ENCODE data around the gene GLB1L2. TPM values are rescaled to one million over a fixed set of nuclear protein-coding genes. Genes with fewer than 3 reads are reported as not detected.

The GLB1L2 gene
- polyA plus RNA-seq, 3 donors = 19.7 to 28.7 (median 24.5) TPM

DNA sequence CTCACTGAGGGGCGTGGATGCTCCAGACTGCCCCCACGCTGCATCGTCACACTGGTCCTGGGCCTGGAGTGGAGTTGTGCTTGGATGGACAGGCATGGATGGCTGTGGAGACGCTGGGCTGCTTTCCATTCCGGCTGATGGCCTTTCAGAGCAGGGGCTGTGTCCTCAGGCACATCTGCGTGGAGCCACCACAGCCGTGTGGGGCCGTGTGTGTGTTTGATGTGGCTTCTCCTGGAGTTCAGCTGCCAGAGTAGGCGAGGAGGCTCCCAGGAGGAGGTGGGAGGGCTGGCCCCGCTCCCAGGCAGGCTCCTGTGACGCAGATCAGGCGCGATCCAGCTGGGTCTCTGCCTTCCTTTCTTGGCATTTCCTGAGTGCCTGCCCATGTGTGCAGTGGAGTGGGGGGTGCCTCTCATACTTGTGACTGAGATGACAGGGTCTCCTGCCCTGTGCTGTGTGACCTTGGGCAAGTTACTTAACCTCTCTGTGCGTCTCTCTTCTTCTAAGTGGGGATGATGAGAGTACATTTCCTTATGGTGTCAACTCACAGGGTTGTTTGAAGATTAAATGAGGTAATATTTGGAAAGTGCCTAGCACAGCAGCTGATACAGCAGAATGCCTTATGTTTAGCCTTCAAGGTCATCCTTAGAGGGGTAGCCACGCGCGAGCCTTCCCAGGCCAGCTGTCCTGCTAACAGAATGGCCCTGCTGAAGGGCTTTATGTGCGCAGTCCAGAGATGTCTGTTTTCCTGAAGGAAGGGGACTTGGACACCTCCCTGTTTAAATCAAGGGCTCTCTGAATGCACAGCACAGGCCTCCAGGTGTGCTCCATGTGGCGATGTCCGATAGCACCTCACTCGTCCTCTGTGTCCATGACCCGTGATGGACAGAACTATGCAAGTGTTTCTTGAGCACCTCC is 33.5 kb downstream of the GLB1L2 start:
- DNase-seq = no peak

DNA sequence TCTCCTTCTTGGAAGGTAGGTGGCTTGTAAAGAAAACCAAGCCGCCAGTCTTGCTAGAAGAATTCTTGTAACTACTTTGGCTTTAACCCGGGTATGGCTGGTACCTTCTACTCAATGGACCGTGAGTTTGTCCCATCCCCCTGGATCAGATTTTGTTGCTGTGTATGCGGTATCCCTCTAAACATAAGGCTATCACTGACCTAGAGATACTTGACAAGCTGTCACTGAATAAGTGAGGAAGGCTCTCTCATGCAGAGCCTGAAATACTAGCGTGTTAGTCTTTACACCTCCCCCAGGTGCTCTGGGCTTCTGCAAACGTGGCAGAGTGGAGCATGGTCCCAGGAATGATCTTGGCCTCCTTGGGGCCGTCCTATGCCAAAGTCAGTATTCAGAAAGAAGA is 34.5 kb downstream of the GLB1L2 start:
- peak; percentile 38 for DNase-seq

DNA sequence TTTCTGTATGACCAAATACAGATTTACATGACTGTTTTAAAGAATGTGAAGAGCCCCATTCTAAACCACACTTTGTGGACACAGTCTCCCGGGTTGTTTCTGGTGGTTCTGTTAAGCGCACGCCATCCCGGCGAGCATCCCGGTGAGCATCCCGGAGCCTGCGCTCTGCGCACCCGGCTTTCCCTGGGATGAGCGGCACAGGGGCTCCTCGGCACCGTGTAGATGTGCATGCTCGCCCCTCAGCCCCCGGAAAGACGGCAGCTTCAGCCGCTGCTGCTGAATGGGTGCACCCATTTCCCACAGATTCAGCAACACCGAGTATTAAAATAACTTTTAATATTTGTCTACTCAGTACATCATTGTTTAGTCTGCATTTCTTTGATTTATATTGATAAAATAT is 36.0 kb downstream of the GLB1L2 start:
- no peak for DNase-seq

DNA sequence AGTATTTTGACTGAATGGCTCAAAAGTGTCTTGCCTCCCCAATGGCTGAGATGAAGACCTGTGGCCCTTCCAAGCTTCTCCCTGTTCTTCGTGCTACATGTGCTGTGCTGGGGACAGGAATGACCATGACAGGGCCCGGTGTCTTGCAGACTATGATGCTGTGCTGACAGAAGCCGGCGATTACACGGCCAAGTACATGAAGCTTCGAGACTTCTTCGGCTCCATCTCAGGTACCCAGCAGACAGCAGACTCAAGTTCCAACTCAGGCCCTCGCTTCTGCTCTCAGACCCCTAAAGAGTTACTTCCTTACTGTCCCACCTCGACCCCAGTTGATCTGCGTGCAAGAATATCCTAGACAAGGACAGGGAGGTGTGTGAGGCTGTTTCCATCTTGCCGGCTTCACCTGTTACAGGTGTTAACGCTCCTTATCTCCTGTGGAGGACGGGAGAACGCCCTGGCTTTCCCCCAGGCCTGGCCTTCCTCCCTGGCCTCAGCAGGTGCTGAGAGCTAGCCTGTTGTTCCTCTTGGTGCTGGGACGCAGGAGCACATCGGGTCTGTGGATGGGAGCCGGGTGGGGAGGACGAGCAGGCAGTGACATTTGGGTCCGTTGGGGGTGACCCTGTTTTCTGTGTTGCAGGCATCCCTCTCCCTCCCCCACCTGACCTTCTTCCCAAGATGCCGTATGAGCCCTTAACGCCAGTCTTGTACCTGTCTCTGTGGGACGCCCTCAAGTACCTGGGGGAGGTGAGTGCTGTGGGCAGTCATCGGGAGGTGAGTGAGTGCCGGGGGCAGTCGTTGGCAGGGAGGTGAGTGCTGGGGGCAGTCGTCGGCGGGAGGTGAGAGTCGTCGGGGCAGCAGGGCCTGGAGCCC is 38.1 kb downstream of the GLB1L2 start:
- no peak for DNase-seq

DNA sequence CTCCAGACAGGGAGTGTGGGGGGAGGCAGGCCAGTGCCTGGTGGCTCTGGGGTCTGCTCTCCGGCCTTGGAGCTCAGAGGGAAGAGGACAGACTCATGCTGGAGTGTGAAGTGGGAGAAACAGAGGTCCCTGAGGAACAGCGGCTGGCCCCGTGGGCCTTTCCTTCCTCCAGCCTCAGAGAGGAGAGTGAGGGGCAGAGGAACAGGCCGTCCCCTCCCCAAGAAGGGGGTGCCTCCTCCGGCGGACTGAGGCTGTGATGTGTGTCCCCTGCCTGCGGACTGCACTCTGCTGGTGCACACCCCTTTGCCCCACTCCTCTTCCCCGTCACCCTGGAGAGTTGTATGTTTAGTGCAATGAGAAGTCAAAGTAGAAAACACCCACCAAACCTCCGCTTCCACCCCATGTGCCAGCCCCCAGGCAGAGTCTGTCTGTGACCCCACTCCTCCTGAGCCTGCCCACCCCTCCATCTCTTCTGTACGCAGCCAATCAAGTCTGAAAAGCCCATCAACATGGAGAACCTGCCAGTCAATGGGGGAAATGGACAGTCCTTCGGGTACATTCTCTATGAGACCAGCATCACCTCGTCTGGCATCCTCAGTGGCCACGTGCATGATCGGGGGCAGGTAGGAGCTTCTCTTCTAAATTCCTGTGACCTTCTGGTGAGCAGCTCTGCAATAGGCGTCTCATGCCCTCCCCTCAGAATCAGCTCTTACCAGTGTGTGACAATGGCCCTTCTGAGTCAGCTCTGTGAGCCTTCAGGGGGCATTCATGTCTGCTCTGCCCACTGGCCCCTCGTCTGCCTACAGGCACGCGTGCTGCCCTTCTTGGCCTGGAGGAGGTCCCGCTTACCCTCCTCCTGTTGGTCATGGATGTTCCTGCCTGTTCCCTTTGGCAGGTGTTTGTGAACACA is 39.0 kb downstream of the GLB1L2 start:
- no peak for DNase-seq

DNA sequence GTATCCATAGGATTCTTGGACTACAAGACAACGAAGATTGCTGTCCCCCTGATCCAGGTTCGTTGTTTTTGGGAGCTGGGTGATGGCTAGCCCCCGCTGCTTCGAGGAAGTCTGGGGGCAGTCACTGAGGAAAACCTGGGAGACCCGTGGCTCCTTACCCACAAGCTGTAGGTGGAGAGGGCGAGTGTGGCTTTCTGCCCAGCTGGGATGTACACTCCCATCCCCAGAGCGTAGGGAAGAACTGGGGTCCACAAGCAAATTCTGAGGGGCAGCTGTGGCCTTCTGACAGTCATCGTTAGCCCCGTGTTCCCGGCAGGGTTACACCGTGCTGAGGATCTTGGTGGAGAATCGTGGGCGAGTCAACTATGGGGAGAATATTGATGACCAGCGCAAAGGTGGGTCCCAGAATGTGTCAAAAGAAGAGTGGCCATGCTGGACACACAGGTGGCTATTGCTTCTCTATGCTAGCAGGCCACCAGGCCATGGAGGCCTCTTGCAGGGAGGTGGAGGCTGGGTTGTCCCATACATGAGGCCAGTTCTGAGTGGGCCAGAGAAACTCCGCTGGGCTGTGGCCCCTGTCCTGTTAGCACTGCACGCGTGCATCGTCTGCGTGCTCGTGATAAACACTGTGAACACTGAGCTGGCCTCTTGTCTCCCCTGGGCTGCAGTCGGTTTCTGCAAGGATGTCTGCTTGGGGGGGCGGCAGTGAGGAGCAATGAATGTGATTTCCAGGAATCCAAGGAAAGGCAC is 39.8 kb downstream of the GLB1L2 start:
- DNase-seq = no peak

DNA sequence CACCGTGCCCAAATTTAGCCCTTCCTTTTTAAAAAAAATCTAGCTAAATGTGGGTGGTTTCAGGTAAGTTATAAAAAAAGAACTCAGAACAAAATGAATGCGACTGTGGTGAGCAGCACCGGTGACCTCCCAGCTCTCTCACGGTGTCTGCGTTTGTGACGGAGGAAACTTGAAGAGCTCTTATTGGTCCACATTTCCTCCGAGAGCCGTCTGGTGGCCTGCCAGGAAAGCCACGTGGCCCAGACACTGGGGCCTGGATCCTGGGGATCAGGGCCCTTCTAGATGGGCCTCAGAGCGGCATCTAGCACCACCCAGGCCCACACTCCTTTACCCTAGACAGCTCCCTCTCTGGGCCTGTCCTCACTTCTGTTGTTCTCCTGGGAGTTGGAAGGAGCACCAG is 40.7 kb downstream of the GLB1L2 start:
- DNase-seq = no peak

DNA sequence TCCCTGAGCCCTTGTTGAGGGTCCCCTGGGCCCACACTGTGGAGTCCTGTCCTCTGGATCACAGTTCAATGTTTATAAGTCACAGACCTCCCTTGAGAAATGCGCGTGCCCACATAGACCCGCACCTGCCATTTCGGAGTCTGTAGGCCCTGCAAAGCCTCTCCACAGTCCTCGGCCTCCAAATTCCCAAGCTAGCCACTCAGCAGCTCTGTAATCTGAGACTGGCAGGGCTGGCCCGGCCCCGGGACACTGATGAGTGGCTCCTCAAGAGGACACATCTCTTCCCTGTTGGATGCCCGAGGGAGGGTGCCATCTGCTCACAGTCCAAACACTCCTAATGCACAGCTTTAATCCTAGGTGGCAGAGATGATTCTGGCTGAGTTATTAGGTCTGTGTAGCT is 41.2 kb downstream of the GLB1L2 start:
- DNase-seq = no peak

DNA sequence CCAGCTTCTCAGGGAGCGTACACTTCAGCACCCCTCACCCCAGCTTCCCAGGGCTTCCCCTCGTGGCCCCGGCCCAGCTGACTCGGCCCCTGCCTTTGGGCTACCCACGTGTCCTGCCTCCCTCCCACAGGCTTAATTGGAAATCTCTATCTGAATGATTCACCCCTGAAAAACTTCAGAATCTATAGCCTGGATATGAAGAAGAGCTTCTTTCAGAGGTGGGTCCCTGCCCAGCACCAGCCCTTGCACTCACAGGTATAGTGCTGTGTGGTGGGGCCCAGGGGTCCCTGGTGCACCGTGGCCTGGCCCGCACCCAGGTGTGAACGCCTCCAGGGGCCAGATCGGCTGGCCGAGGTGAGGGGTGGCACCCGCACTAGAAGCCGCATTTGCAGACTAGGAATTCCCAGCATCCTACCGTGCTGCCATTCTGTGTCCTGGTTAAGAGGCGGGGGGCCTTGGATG is 41.8 kb downstream of the GLB1L2 start:
- DNase-seq = no peak

DNA sequence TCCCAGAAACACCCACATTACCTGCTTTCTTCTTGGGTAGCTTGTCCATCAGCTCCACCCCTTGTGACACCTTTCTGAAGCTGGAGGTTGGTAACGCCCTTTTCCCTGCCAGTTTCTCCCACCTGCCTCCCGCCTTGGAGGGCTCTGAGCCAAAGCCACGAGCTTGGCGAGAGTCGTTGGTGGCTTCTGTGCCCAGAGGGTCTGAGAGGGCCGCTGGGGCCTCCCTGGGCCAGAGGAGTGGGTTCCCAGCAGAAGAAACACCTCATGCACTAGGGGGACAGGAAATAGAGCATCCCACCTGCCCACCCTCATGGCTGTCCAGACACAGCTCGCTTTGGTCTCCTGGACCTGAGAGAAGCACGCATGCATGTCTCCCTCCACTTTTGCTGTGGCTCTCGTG is 42.4 kb downstream of the GLB1L2 start:
- no peak for DNase-seq

DNA sequence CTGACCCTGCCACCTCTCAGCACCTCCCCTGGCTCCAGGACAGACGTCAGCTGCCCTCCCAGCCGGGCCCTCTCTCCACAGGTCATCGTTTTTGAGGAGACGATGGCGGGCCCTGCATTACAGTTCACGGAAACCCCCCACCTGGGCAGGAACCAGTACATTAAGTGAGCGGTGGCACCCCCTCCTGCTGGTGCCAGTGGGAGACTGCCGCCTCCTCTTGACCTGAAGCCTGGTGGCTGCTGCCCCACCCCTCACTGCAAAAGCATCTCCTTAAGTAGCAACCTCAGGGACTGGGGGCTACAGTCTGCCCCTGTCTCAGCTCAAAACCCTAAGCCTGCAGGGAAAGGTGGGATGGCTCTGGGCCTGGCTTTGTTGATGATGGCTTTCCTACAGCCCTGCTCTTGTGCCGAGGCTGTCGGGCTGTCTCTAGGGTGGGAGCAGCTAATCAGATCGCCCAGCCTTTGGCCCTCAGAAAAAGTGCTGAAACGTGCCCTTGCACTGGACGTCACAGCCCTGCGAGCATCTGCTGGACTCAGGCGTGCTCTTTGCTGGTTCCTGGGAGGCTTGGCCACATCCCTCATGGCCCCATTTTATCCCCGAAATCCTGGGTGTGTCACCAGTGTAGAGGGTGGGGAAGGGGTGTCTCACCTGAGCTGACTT is 43.2 kb downstream of the GLB1L2 start:
- no peak for DNase-seq

DNA sequence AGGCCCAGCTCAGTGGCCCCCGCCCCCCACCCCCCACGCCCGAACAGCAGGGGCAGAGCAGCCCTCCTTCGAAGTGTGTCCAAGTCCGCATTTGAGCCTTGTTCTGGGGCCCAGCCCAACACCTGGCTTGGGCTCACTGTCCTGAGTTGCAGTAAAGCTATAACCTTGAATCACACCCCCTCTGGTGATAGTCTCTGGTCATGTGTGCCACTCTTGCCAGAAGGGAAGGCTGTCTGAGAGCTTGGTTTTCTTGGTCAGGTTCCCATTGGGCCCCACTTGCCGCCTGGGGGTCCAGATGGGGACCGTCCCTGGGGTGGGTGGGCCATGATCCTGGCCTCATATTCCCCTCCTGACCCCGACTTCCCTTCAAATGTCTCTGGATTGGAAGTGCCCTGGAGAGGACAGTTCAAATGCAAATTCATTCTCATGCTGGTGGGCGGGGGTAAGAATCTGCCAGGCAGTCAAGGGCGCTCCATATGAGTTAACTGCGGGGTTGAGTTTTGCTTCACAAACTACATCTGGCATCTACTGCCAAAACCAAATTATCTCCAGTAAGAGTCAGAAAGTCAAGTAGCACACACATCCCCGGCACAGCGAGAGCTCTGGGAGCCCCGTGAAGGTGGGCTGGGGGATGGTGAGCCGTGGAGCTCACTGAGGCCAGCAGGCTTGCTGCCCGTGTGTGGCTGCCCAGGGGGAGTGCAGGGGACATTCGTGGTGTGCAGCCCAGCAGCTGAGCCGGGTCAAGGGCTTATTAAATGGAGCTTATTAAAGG is 44.5 kb downstream of the GLB1L2 start:
- DNase-seq = no peak

DNA sequence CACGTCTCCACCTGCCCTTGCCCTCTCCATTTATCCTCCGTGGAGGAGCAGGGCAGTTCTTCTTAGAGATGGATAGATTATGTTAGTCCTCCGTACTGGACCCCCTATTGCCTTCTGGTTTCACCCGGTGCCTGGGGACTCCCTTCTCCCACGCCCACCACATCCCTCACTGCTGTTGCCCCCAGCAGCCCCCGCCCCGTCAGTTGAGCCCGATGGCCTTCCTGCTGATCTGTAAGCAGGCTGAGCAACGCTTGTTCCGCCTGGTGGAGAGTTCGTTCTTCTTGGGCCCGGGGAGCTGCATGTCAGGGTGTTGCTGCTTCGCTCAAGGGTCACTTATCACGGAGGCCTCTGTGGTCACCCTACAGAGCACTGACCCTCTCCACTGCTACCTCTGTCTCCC is 46.1 kb downstream of the GLB1L2 start:
- no peak for DNase-seq

DNA sequence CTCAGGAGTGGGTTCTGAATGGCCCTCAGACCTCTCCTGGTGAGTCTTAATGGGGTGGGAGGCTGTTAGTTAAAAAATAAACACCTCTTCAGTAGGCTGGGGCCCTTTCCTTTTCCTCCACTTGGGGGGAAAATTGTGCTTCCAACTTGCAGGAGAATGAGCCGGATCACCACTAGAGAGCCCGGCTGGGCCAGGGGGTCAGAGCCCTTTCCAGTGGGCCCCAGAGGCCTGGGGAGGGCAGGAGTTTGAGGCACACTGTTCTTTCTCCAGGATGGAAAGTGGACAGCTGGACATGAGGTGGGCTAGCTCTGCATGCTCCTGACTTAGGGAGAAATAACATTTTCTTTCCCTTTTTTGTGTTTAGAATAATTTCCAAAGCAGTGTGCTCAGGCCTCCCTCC is 47.5 kb downstream of the GLB1L2 start:
- no peak for DNase-seq

DNA sequence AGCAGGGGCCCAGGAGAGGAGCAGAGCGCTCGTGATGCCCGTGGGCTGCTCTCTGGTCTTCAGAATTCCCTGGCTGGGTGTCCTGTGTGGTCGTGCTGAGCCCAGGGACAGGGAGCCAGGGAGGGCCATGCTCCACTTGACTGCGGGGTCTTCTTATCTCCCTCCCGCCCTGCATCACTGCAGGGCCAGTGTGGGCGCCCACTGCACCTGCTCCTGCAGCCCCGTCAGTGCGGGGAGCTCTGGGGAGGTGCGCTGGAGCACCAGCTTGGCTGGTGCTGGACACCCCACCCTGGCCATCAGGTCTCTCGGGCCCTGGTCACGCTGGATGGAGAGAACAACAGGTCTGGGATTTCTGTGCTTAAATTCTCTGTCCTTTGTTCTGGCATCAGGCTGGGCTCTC is 48.4 kb downstream of the GLB1L2 start:
- no peak for DNase-seq

DNA sequence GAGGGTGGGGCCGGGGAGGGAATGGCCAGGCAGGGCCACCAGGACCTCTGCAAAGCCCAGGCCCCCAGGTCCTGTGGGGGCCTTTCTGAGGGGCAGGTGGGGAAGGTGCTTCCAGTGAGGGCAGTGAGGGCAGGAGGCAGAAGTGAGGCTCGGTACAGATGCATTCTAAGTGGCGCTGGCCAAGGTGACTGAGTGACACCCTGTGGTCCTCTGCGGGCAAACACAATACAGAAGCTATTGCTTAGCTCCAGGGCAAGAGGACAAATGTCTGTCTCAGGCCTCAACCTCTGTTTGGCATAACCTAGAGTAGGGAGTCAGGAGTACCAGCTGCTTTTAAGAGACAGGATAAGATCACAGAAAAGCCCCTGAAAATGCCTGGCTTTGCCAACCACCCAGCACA is 49.0 kb downstream of the GLB1L2 start:
- no peak for DNase-seq

DNA sequence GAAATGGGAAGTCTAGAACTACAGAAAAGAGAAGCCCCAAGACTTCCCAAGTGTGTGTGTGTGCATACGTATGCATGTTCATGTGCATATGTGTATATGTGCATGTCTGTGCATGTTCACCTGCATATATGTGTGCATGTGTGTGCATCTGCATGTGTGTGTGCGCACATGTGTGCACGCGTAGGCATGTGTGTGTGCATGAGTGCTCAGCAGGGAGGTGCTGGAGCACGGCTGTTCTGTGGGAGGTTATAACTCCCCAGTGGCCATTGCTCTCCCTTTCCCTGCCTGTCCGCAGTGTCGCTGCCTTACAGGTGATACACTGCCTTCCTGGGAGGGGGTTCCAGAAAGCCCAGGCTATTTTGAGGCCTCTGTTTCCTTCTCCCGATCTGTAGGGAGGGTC is 50.5 kb downstream of the GLB1L2 start:
- DNase-seq = no peak

DNA sequence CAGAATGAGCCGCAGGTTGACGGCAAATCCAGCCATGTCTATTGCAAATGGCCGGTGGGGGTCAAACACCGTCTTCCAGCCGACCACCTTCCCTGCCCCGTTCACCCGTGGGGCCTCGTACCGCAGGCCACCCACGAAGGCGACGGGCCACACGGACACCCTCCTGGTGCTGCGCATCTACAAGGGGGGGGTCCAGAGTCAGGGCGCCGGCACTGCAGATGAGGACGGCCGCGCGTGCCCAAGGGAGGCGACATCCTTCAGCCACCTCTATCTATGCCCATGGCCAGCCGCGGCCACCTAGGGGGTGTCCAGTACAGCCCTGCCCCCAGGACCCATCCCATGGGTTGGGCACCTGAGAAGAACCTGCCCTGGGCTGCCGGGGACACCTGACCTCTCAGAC is 51.0 kb downstream of the GLB1L2 start:
- no peak for DNase-seq

DNA sequence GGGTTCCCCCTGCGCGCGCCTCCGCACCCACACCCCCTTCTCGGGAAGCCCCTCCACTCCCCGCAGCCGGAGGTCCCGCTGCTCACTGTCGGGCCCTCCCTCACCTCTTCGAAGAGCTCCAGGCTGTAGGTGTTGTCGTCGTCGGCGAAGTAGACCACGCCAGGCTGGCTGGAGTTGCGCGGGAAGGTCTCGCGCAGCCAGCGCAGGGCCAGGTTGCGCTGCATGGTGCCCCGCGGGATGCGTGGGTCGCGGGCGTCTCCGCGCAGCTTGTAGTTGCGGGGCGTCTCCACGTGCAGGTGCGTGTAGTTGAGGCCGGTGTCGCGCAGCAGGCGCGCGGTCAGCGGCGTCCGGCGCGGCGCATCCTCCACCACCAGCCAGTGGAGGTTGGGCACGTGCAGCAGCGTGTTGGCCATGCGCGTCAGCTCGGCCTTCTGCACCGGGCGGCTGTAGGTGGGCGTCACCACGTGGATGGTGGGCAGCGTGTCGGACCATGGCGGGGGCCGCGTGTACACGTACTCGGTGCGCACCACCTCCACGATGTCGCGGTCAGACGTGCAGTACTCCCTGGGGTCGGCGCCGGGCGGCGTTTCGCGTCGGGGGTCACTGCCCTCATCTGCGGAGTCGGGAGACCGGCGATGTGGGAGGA is 51.9 kb downstream of the GLB1L2 start:
- no peak for DNase-seq

Data from renal pelvis (tissue), 4 donors.